Small intestine (tissue), 7 donors: ENCODE measurements around the gene DUSP23. TPM values are rescaled to one million over a fixed set of nuclear protein-coding genes. Genes with fewer than 3 reads are reported as not detected.
A peak's percentile ranks its signal among the peaks of the same experiment; 100 is the strongest.

Experiments used
- DNase-seq, 2 donors: peaks; one replicate each; pipeline versions ENCODE4 v3.0.0 to v3.0.0-alpha.2; 2013
- FAIRE-seq: peaks from 2 replicates; lab custom pipeline; 2012; peaks lifted over from hg19 to GRCh38; lab: Jason Lieb, UNC
- H3K27ac ChIP-seq, 3 donors: one replicate each; pipeline ENCODE4 v1.5.1; 2013; ENCODE audit warnings: low read length in 2 of 3, mild to moderate bottlenecking in 2 of 3, control low read depth in 1 of 3, inconsistent platforms in 1 of 3, low read depth in 1 of 3, moderate library complexity in 1 of 3
- H3K27me3 ChIP-seq, 3 donors: one replicate each; pipeline ENCODE4 v1.6.1; 2013; ENCODE audit warnings: low read length in 3 of 3, inconsistent platforms in 1 of 3; ENCODE audit not compliant: control insufficient read depth in 3 of 3, insufficient read depth in 3 of 3
- H3K36me3 ChIP-seq, 3 donors: one replicate each; pipeline ENCODE4 v1.6.1; 2013; ENCODE audit warnings: low read length in 3 of 3, inconsistent platforms in 1 of 3, low read depth in 1 of 3, mild to moderate bottlenecking in 1 of 3, moderate library complexity in 1 of 3; ENCODE audit not compliant: control insufficient read depth in 3 of 3, insufficient read depth in 2 of 3
- H3K4me1 ChIP-seq, 3 donors: one replicate each; pipeline ENCODE4 v1.6.1; 2013; ENCODE audit warnings: low read length in 2 of 3, inconsistent platforms in 1 of 3, low read depth in 1 of 3, mild to moderate bottlenecking in 1 of 3, moderate library complexity in 1 of 3; ENCODE audit not compliant: control insufficient read depth in 3 of 3, insufficient read depth in 2 of 3
- H3K4me3 ChIP-seq, 3 donors: one replicate each; pipeline ENCODE4 v1.5.1; 2013; ENCODE audit warnings: low read length in 3 of 3, control low read depth in 1 of 3, inconsistent platforms in 1 of 3, low read depth in 1 of 3, mild to moderate bottlenecking in 1 of 3, moderate library complexity in 1 of 3
- H3K9me3 ChIP-seq, 2 donors: one replicate each; pipeline ENCODE4 v1.6.1; 2013; ENCODE audit warnings: low read depth in 1 of 2, low read length in 1 of 2; ENCODE audit not compliant: control insufficient read depth in 2 of 2, insufficient read depth in 1 of 2
- WGBS, 3 donors: extraction: QIAGEN DNeasy Blood & Tissue Kit; methylation state at CpG; one replicate each; pipeline ENCODE4 v1.1.7; 2013; 5-methylcytosine and 5-hydroxymethylcytosine counted together
- polyA plus RNA-seq, 4 donors: library from polyadenylated mRNA; stranded (reverse) in 3 of 4; unstranded in 1 of 4; fragments of 200-250 nt in 3 of 4; fragments of 120-200 nt in 1 of 4; gene quantifications; one replicate each; pipeline versions ENCODE4 v1.2.1 to v1.2.3, GENCODE V29; 2013
- donor health status: healthy with polysubstance abuse.
- donor health status: control.
- donor health status: control.
- donor health status: Bipolar disorder and iron deficiency.
- donor health status: healthy.

Gene DUSP23
- polyA plus RNA-seq, 4 donors = 39.2 to 128 (median 85.4) TPM

DNA sequence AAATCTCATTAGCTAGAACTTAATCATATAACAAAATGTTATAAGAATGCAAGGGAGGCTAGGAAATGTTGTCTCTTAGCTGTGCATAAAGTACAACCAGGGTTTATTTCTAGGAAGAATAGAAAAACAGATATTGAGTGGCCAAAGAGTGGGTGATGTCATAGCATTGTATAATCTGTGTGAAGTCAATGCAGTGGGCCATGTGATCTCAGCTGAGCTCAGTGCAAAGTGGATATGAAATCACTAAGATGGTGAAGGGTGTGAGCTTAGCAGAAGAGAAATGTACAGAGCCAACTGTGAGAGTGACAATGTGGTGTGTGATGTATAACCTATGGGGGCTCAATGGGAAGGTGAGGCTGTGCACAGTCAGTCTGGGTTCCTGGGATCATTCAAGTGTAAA lies 29.7 kb upstream of the DUSP23 start:
- Histone ChIP-seq H3K36me3 (no peaks in the 10 kb centered on the region), H3K27me3 (peaks cover 0 to 2% (median 0%) of the 10 kb centered on the region in 3 donors), H3K4me3 (no peak overlapping the region), H3K9me3 (no peaks in the 10 kb centered on the region), H3K4me1 (peaks cover 0 to 18% (median 0%) of the 10 kb centered on the region in 3 donors), H3K27ac (no peak overlapping the region)
- no peak for FAIRE-seq
- no peak for DNase-seq

DNA sequence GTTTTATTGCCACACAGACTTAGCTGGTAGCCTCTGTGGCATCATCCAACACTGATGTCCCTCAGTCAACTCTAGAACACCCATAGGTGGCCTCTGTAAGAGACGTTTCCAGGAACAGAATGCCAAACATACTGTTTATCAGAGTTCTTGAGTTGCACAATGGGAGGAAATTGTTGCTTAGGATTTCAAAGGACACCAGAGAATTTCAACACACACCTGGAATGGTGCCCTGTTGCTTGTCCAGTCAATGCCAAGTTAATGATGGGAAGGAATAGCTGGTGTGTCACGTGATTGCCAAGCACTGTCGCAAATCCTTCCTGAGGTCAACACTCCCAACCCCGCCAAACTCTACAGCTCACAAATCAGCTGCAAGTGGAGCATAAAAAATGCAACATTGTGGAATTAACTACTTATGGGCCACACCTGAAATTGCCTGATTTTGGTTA lies 28.6 kb upstream of the DUSP23 start:
- Histone ChIP-seq H3K4me1 (peaks cover 0 to 18% (median 7%) of the 10 kb centered on the region in 3 donors), H3K27ac (peak overlapping the region in 2 of 3 donors; percentile 45 to 83)
- 28 to 58% (median 42%) methylated on average over 4 of the region's 4 CpGs for WGBS, 3 donors

DNA sequence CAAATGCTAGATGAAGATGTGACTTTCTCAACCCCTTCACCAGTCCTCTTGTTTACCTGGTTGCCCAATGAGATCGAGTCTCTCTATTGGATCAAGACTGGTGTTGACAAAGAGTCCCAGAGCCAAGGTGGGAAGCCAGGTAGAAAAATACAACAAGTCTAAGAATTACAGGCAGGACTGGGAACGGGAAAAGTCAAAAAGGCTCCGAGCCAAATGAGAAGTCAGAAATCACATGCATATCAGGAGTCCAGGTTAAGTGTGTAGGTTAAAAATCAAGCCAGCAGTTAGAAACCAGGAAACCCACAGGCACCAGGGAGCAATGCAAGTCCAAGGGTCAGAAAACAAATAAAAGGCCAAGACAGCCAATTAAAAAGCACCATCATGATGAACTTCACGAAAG lies 27.4 kb upstream of the DUSP23 start:
- Histone ChIP-seq H3K4me3 (no peak overlapping the region), H3K27ac (peak overlapping the region; percentile 55 to 83 (median 57)), H3K9me3 (no peaks in the 10 kb centered on the region), H3K27me3 (peaks cover 0 to 2% (median 0%) of the 10 kb centered on the region in 3 donors), H3K4me1 (peaks cover 0 to 18% (median 7%) of the 10 kb centered on the region in 3 donors), H3K36me3 (no peaks in the 10 kb centered on the region)
- DNase-seq (peak; percentile 77 to 86), FAIRE-seq (peak; percentile 57)
- WGBS, 3 donors = 11 to 56% (median 30%) methylated on average over 4 of the region's 4 CpGs

More for the DNA sequence above, 28.6 kb upstream of the DUSP23 start:
- Histone ChIP-seq H3K36me3 (no peaks in the 10 kb centered on the region), H3K4me3 (no peak overlapping the region), H3K9me3 (no peaks in the 10 kb centered on the region), H3K27me3 (peaks cover 0 to 2% (median 0%) of the 10 kb centered on the region in 3 donors)
- peak; percentile 72 to 81 for DNase-seq
- no peak for FAIRE-seq

DNA sequence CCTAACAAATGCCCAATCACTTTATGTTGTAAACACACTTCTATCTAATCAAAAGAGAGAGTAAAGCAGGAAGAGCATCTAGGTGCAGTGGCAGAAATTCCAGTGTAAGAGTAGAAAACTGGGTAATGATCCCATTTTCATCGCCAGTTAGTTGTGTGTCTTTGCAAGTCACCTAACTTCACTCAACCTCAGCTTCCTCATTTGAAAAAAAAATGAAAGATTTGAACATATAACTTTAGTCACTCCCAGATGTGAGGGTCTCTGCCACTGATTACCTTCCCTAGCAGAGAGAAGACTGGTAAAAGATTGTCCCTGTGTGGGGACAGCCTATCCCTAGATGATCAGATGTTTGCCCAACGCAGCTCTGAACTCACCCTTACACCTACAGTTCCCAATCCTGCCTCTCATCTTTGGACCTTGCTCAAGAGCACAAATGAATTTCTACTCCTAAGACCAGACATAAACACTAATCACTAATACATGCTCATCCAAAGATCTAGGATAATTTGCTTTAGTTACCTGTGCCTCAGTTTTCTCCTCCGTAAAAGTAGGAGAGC lies 25.2 kb upstream of the DUSP23 start:
- Histone ChIP-seq H3K9me3 (no peaks in the 10 kb centered on the region), H3K4me1 (peaks cover 0 to 18% (median 7%) of the 10 kb centered on the region in 3 donors), H3K4me3 (no peak overlapping the region), H3K36me3 (no peaks in the 10 kb centered on the region), H3K27me3 (peaks cover 0 to 2% (median 0%) of the 10 kb centered on the region in 3 donors), H3K27ac (no peak overlapping the region)
- peak; percentile 21 to 45 for DNase-seq
- FAIRE-seq = no peak
- 46 to 77% (median 59%) methylated on average over 3 of the region's 3 CpGs for WGBS, 3 donors

DNA sequence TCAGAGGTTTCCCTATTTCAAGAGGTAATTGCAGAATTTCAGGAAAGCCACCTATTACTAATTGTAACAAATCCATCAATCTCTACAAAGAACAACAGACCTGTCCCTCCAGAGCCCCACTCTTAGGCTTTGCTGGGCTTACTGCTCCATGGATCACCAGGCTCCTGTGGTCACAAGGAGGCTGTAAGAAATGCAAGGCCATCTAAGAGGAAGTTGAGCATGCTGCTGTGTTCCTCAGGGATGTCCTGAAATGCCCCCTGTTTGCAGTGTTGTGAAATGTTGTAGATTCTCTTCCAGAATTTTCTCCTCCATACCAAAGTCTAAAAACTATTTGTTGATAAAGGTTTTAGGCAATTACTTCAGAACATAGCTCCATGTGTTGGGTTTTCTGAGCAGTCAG lies 24.4 kb upstream of the DUSP23 start:
- FAIRE-seq (no peak), DNase-seq (peak; percentile 26 to 65)
- peaks cover 0 to 2% (median 0%) of the 10 kb centered on the region in 3 donors for H3K27me3 ChIP-seq
- peaks cover 0 to 18% (median 7%) of the 10 kb centered on the region in 3 donors for H3K4me1 ChIP-seq
- no peaks in the 10 kb centered on the region for H3K9me3 ChIP-seq
- no peak overlapping the region for H3K27ac ChIP-seq
- H3K36me3 ChIP-seq = no peaks in the 10 kb centered on the region
- no peak overlapping the region for H3K4me3 ChIP-seq

DNA sequence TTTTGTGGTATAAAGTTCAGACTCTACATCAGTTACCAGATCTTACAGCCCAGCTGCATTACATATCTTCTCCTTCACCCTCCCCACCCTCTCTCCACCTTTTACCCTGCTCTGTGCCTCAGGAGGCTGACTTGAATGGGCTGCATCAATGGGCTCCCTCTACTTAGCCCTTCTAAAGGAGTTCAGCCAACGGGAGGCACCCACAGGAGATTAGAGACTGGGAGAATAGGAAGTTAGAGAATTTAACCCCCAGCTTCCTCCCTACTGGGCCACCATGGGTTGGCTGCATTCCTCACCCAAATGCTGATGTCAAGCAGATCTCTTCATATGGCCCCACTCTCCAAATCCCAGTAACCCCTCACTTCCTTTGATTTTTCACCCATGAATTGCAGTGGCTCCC lies 17.1 kb upstream of the DUSP23 start:
- Histone ChIP-seq H3K27me3 (no peaks in the 10 kb centered on the region), H3K4me3 (no peak overlapping the region), H3K9me3 (no peaks in the 10 kb centered on the region), H3K36me3 (no peaks in the 10 kb centered on the region), H3K4me1 (no peaks in the 10 kb centered on the region), H3K27ac (no peak overlapping the region)
- no peak for FAIRE-seq
- 21 to 40% (median 35%) methylated on average over 1 of the region's 1 CpG for WGBS, 3 donors
- DNase-seq = no peak

DNA sequence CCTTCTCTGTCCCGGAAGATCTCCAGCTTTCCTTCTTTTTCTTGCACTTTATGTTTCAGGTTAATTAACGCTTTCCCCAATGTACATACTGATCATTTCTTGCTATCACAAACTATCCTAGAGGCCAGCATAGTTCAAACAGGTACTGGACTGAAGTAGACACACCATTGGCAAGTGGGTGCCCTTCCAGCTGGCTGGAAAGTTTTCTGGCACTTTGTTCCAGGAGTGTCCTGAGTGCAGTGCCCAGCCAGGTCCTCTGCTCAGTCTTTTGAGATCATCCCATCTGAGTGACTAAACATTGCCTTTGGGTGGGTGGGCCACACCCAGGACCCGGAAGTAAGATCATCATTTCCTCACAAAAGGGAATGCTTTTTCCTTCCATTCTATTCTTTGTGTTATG lies 15.0 kb upstream of the DUSP23 start:
- H3K36me3 ChIP-seq = no peaks in the 10 kb centered on the region
- no peak overlapping the region for H3K27ac ChIP-seq
- no peaks in the 10 kb centered on the region for H3K27me3 ChIP-seq
- no peaks in the 10 kb centered on the region for H3K4me1 ChIP-seq
- H3K4me3 ChIP-seq = no peak overlapping the region
- no peaks in the 10 kb centered on the region for H3K9me3 ChIP-seq
- FAIRE-seq = no peak
- DNase-seq = no peak
- 78 to 86% (median 81%) methylated on average over 3 of the region's 3 CpGs for WGBS, 3 donors

DNA sequence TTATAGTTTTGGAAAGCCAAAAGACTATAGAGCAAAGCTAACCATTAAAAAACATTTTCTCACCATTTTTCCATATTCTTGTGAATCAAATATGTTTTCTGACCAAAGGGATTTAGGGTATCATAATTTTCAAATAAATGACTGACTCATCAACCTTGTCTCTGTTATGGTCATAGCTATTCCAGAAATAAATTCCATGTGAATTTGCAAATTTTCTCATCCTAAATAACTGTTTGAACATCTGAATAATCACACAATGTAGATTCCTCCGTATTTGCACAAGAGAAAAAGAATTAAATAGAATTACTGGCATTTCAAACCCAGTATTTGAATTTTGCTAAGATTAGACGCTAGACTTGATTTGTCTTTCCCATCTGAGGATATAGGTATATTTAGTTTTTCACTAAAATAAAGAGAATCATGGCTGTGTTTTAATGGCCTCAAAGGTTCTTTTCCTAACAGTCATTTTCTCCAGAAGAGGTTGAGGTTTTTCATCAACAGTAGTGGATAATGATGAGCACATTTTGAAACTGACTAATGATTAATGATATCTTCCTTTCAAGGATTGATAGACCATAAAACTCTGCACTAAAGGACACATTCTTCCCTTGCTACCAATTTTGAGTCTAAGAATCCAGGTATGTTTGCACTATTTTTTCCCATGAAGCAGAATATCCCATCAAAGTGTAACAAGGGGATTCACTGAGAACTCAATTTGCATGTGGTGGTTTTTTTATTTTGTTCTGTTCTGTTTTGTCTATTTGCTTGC lies 9.5 kb upstream of the DUSP23 start:
- no peaks in the 10 kb centered on the region for H3K36me3 ChIP-seq
- no peak overlapping the region for H3K4me3 ChIP-seq
- no peaks in the 10 kb centered on the region for H3K4me1 ChIP-seq
- DNase-seq (no peak), FAIRE-seq (no peak)
- WGBS, 3 donors = 86 to 89% (median 89%) methylated on average over 2 of the region's 2 CpGs
- no peaks in the 10 kb centered on the region for H3K27me3 ChIP-seq
- H3K27ac ChIP-seq = no peak overlapping the region
- no peaks in the 10 kb centered on the region for H3K9me3 ChIP-seq
